ENCODE data around the gene RUVBL2.

DNA sequence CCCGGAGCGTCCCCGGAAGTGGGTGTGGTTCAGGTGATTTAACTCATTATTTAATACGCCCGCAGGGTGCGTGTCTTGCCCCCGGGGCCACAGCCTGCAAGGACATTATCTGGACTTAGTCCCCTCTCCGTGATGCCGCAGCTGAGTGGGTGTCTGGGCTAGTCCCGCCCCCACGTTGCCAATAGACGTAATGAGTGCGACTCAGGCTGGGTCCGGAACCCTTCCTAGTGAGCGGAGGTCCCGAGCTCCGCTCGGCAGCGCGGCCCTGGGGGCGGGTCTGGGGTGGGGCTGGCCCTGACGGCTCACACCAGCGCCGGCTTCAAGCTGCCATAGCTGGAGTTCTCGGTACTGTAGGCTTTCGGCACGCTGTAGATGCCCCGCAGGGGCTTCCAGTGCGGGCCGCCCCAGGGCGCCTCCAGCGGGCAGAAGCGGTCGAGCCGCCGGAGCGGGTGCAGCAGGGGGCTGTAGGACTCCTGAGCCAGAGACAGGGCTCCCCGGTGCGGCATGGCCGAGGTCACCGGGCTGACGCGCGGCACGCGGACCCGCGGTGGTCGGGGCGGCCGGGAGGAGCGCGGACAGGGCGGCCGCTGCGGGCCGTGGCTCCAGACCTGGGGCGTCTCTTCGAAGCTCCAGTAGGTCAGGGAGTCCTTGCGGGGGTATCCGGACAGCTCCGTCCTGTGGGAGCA lies 24.1 kb downstream of the RUVBL2 start:
- TF ChIP-seq POLR2AphosphoS5 (IDR thresholded peaks at IDR 0.05) (no peak), EP300 (IDR thresholded peaks at IDR 0.05) (no peak)
